ENCODE measurements around the gene SIRPA. TPM values are rescaled to one million over a fixed set of nuclear protein-coding genes. Genes with fewer than 3 reads are reported as not detected.
"Not testable (repeated sequence)": the region's sequence is repeated elsewhere in the genome, so short reads cannot be mapped to it uniquely, and the experiment has no call there.

Gene SIRPA
- total RNA-seq, 1 donor from 2014 or later, result 15.7 TPM

DNA sequence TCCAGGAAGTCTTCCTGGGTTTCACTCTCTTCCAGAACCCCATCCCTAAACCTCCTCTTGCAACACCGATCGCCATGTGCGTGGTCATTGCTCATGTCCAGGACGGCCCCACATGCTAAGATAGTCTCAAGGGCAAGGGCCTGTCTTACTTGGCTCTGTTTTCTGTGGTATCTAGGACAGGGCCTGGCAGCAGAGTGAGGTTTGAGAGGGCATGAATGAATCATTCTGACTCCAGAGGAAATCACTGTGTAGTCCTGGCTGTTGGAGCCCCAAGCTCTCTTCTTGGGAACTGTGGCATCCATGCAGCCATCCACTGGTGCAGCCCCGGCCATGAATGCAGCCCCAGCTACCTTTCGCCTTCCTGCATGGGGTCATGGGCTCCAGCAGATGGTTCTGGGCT, 12.4 kb downstream of the SIRPA start:
- no peak for DNase-seq

DNA sequence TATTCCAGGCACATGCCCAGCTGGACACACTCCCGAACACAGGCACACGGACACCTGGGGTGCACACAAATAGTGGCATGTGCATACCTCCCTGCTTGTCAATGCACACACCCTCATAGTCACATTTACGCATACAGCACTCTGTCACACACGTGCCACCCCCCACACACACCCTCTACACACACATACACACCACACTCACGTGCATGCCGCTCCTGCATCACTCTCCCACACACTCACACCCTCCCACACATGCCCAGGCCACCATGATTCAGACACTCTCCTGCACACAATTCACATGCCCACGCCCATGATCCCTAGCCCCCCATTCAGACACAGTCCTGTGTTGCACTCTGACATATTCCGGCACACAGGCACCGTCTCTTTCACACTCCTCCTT, 13.0 kb downstream of the SIRPA start:
- no peak for DNase-seq

DNA sequence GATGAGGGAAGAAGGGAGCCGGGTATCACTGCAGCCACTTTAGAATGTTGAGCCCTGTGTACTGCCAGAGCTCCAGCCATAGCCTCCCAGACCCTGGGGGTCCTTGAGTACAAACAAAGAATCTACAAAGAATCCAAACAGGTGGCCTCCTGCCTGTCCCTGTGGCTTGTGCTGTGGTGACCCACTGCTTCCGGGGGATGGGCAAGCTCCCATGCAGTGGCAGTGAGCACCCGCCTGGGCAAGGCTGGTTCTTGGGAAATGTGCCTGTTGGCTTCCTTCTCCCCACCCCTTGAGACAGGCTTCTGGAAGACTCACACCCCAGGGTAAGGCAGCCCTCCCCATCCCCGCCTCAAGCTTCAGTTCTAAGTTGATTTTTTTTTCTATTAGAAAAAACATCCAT, 13.9 kb downstream of the SIRPA start:
- no peak for DNase-seq

DNA sequence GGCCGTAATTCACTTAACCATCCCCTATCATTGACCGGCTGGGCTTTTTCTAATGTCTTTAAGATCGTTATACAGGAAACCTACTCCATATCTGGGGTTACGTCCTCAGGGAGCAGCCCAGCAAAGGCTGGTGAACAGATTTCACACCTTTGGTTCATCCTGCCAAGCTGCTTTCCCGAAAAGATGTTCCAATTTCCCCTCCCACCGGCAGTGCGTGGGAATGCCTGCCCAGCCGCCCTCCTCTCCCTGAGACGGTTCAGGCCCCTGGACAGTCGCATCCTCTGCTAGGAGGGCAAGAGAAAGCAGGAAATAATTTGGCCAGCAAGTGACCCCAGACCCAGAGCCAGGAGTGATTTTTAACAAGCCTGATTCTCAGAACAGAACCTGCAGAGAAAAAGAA, 16.3 kb downstream of the SIRPA start:
- no peak for DNase-seq

- DNase-seq, result no peak
Observed at GRCh38 chr20:1912053-1912452, 16.8 kb downstream of the SIRPA start.

- no peak for DNase-seq
Observed at GRCh38 chr20:1912646-1913045, 17.4 kb downstream of the SIRPA start.

- not testable (repeated sequence) for DNase-seq
Observed at GRCh38 chr20:1915233-1915632, 20.0 kb downstream of the SIRPA start.

GRCh38 chr20:1915725-1916124, 20.5 kb downstream of the SIRPA start:
- no peak for DNase-seq

- no peak for DNase-seq
Observed at GRCh38 chr20:1917786-1918185, 22.6 kb downstream of the SIRPA start.

DNA sequence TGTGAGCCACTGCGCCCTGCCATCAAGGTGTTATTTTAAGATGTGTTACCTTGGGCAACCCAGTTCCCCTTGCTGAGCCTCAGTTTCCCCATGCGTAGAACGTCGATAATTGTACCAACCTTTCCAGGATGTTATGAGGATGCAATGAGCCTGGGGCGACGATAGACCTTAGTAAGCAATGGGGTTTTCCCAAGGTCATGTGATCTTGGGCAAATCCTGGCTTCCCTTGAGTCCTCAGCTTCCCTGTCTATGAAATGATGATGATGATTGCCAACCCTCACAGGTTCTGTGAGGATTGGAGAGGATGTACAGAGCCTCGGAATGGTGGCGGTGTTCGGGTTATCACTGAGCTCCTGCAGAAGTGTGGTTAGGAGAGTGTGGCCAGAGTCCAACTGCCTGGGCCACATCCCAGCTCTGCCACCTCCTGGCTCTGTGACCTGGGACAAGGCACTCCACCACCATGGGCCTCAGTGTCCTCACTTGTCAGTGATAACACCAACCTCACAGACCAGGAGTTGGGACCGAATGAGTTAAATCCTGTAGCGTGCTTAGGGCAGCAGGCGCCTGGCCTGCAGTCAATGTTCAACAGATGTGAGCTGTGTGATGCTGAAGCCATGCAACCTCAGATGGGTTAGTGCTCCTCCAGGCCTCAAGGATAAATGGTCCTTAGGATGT, 23.4 kb downstream of the SIRPA start:
- no peak for DNase-seq

DNA sequence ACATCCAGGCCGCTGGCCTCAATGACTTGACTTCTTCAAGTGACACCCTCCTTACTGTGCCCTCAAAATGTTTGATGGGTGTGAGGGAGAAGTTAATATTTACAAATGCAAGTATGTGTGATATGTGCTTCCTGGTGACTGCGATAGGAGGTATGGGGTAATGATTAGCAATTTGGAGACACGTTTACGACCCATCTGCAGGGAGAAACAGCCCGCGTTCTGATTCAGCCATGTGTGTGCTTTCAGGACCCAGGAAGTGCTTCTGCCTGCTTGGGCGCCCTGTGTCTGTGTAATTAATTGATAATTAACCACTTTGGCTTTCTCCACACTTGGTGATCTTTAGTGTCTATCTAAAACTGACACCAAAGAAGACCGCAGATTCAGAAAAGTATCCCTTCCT, 25.0 kb downstream of the SIRPA start:
- DNase-seq, result no peak

DNA sequence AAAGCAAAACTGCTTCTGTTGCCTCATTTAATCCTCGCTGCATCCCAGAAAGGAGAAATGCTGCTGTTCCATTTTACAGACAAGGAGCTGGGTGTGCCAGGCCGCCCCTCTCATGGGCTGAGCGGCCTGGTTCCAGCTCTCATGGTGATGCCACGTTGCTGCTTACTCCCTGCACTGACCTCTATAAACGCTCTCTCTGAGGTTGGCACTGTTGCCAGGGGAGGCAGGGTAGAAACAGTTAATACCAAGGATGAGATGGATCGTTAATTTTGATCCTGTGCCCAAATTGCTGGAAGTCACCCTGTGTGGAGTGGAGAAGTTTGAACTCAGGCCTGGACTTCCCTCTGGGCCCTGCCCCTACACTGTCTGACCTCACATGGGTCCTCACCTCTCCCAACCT, 25.6 kb downstream of the SIRPA start:
- DNase-seq, result no peak

GRCh38 chr20:1921985-1922384, 26.8 kb downstream of the SIRPA start:
- not testable (repeated sequence) for DNase-seq

- DNase-seq, result no peak
Observed at GRCh38 chr20:1922786-1923185, 27.6 kb downstream of the SIRPA start.

GRCh38 chr20:1924910-1925861, 30.0 kb downstream of the SIRPA start:
- no peak for DNase-seq

DNA sequence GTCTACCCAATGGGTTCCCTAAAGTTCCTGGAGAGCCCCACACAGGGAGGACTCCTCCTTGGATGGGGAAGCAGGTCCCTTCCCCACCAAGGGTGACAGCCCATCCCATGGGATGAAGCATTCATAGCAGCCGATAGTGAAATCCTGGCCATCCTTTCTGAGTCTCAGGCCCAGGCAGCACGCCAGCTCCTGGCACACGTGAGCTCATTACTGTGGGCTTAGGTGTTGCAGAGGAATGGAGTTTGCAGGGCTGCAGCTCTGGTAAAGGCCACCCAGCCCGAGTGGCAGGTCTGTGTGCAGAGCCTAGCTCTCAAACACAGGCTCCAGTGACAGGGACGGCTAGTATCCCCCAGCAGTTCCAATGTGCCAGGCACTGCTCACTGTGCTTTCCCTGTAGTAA, 31.0 kb downstream of the SIRPA start:
- DNase-seq, result no peak

- no peak for DNase-seq
Observed at GRCh38 chr20:1927217-1927616, 32.0 kb downstream of the SIRPA start.

GRCh38 chr20:1928154-1928553, 32.9 kb downstream of the SIRPA start:
- DNase-seq, result no peak

DNA sequence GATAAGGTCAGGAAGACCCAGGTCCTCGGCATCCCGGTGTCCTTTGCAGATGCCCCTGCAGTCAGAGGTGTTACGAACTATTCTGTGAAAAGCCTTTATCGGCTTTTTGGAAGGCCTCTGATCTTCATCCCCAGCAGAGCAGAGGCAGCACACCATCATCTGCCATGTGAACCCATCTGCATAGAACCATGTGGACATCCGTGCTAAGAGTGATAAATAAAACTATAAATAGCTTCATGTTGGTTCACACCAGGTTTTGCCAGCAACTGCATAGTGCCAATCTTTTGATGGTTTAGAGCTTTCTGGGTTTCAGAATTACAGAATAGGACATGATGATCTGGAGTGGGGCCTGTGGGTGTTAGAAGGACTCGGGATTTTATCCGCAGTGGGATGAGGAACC, 33.6 kb downstream of the SIRPA start:
- no peak for DNase-seq

GRCh38 chr20:1929460-1929859, 34.3 kb downstream of the SIRPA start:
- no peak for DNase-seq

GRCh38 chr20:1930165-1930564, 35.0 kb downstream of the SIRPA start:
- no peak for DNase-seq

DNA sequence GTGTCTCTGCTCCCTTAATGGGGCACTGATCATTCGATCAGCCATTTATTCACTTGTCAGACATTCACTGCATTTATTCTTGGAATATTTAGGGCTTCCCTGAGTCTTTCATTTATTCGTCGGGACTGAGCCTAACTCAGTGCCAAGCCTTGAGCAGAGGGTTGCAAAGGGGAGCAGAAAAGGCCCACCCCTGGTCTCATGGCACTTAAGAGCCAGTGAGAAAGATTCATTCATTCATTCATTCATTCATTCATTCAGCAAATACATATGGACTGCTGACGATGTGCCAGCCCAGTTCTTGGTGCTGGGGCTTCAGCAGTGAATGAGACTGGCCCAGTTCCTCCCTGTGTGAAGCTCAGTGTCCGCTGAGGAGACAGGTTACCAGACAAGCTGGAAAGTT, 36.6 kb downstream of the SIRPA start:
- DNase-seq, result no peak

GRCh38 chr20:1932971-1933370, 37.8 kb downstream of the SIRPA start:
- DNase-seq, result no peak

DNA sequence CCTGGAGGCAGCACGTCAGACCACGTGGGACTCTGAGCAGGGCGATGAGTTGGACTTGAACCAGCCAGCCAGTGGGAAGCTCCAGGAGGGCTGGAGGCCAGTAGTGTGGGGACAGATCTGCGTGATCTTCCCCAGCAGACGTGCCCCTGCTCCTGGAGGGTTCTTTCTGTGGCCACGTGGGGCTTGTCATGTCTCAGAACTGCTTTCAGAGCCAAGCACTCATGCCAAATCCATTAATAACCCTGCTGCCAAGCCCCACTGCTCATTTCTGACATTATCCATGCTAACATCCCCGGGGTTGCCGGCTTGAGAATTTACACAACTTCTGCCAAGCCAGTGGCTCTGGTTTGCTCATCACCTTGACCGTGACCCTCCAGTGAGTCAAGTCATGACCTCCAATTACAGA, 38.3 kb downstream of the SIRPA start:
- peak; percentile 71 for DNase-seq
